DLD1 (cell line): ENCODE data around the gene GLI3.

Experiments used
- in situ Hi-C: cut with HindIII; loops from 2 replicates; pipeline ENCODE4 v1.10.0; 2017; ENCODE audit warnings: low sequenced_read_pairs

The GLI3 gene

DNA sequence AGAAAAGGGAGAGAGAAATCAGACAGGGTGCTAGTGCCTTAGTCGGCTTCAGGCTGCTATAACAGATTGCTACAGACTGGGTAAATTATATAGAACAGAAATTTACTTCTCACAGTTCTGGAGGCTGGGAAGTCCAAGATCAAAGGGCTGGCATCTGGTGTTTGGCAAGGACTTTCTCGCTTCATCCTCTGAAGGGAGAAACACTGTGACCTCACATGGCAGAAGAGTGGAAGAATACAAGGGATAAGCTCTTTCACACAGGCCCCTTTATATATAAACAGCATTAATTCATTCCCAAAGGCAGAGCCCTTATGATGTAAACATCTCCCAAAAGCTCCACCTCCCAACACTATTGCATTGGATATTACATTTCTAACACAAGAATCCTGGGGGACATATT is 298.6 kb downstream of the GLI3 start:
- in situ Hi-C loops: loop anchor here (25.0 kb wide), 1 partner anchor 899 kb away; no protein-coding TSS in a partner anchor

- in situ Hi-C loops: loop anchor here (25.0 kb wide), 1 partner anchor 904 kb away; no protein-coding TSS in a partner anchor
These were observed 303.6 kb downstream of the GLI3 start for GRCh38 chr7:41933427-41933826.

GRCh38 chr7:41931263-41931646 is 305.8 kb downstream of the GLI3 start:
- in situ Hi-C loops: loop anchor here (25.0 kb wide), 1 partner anchor 906 kb away; no protein-coding TSS in a partner anchor

- in situ Hi-C loops: loop anchor here (25.0 kb wide), 1 partner anchor 907 kb away; no protein-coding TSS in a partner anchor
These were observed 306.3 kb downstream of the GLI3 start for GRCh38 chr7:41930538-41931262.

DNA sequence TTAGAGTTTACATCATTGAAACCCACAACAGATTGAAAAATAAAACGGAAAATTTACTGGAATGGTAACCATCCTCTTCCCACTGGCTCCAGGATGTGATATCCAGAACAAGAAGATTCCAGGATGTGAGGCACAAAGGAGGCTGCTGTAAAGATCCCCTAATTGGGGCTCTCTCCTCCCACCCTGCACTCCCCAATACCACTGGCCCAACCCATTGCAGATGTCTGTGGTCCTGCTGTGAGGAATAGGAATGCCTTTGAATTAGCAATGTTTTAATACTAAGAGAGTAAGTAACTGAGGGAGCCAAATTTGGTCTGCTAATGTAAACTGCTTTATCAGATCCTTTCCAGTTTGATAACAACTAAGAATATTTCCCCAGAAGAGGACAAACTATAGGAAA is 308.2 kb downstream of the GLI3 start:
- in situ Hi-C loops: loop anchor here (25.0 kb wide), 1 partner anchor 909 kb away; no protein-coding TSS in a partner anchor

GRCh38 chr7:41928166-41928565 is 308.8 kb downstream of the GLI3 start:
- in situ Hi-C loops: loop anchor here (25.0 kb wide), 1 partner anchor 909 kb away; no protein-coding TSS in a partner anchor

DNA sequence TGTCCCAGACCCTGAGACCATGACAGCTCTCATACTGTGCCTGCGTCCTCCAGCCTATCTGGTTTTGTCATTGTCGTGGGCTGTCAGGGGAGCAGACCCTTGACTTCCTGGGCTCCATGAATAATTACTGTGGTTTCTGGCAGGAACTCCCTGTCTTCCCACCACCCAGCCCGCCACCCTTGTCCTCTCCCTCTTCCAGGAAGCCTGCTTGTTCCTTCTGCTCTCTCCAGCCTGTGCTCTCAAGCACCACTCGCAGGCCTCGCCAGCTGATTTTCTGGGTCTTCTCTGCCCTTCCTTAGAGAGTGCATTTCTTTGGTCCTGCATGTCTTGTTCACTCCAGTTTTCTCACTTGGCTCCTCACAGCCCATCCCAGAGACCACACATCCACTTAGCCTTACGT is 309.6 kb downstream of the GLI3 start:
- in situ Hi-C loops: loop anchor here (25.0 kb wide), 1 partner anchor 910 kb away; no protein-coding TSS in a partner anchor

GRCh38 chr7:41925946-41926345 is 311.1 kb downstream of the GLI3 start:
- in situ Hi-C loops: loop anchor here (25.0 kb wide), 1 partner anchor 911 kb away; no protein-coding TSS in a partner anchor

DNA sequence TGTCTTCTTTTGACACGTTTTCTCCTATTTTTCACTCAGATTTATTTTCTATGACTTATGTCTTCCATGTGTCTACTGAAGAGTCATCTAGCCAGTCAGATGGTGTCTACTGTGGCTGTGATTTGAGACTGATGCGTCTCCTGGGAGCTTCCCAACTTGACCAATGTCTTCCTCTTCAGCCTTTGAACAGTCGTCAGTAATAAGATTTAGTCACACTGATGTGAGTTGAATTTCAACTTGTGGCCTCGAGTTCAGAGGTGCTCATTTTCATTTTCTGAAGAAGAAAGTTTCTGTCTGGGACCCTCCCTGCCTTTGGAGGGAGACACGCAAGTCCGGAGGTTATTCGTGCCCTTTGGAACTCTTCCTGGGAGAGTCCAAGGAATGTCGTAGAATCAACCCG is 312.2 kb downstream of the GLI3 start:
- in situ Hi-C loops: loop anchor here (25.0 kb wide), 1 partner anchor 913 kb away; no protein-coding TSS in a partner anchor

DNA sequence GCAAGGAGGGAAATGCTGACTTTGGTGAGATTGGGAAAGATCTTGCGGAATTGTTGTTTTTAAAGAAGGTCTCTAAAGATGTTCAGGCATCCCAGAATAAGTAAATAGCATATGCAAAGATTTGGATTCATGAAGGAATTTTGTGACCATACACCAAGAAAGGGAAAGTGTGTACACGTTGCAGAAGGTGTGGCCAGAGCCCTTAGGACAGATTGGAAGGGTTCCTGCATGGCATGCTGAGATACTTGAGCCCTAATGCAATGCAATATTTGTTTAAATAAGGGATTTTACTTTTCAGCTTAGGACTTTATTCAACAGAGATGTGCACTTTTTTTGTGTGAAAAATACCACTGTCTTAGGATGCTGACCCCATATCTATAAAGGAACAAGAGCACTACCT is 314.6 kb downstream of the GLI3 start:
- in situ Hi-C loops: no loop called here

GRCh38 chr7:41921453-41921981 is 315.5 kb downstream of the GLI3 start:
- in situ Hi-C loops: no loop called here

DNA sequence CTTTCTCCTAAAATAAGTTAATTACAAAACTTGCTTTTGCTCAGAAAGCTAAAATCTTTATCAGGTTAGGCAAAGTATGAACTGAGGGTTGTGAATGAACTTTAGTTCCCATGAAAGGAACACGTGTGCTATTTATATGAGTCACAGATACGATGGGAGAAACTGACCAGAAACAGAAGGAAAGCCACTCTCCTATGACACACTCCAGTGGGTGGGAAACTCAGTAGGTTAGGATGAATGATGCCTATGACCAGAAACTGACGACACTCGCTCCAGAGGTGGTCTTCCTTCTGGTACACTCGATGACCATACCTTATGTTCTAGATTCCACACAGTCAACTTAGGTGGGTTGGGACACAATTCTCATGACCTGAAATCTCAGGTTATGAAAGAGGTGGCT is 318.4 kb downstream of the GLI3 start:
- in situ Hi-C loops: no loop called here

DNA sequence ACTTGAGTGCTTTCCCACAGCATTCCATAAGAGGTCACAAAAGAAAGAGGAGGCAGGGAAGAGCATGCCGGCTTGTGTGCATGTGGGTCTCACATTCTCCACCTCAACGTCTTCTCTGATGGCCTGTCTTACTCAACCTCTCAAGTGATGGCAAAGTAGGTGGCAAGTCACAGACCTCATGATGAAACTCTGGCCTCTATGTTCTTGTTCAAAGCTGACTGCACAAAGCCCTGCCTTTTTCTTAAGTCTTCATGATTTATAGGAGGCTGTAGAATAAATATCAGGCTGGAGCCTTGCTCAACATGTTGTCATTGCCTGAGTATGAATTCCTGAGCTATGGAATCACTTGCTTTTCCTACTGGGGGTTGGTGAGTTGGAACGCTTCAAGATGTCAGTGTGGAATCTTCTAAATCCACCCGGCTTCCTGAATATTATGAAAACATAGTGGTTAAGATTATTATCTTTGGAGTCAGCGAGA is 320.5 kb downstream of the GLI3 start:
- in situ Hi-C loops: no loop called here

GRCh38 chr7:41915871-41916270 is 321.1 kb downstream of the GLI3 start:
- in situ Hi-C loops: no loop called here

GRCh38 chr7:41912851-41913567 is 324.0 kb downstream of the GLI3 start:
- in situ Hi-C loops: no loop called here

DNA sequence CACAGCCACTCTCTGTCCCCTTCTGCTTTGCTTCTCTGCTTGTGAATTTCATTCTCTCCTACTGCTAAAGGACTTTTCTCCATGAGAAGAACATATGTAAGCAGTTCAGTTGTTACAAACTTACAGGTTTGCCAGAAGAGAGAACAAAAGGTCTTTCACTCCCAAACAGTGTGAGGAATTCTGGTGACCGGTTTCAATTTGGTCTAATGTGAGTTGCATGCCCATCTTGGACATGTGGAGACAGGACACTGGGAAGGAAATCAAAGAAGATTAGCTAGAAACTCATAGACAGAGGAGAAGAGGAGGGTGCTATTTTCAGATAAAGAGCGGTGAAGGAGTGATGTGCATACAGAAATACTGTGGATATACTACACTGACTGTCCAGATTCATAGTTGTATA is 324.6 kb downstream of the GLI3 start:
- in situ Hi-C loops: no loop called here

DNA sequence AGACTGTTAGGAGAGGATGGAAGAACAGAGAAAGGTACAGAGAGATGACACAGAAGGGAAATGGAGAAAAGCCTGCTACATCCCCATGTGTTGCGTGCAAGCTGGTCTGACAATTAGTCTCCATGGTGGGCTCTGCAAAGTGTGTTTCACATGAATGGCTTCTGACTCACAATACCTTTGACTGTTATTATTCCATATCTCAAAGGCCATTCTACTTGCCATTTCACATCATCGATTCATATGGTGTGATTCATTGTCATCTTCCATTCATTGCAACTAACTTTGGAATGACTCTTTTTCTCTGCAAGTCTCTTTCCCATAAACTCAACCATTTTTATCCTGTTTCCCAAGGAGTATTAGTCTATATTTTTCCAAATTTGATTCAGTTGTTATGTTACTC is 325.2 kb downstream of the GLI3 start:
- in situ Hi-C loops: no loop called here
